K562 (cell line): Measurements from ENCODE around the gene TARBP2. TPM values are rescaled to one million over a fixed set of nuclear protein-coding genes. Genes with fewer than 3 reads are reported as not detected.

ENCODE experiments used
- CBFB ChIP-seq: sonication (generic); formaldehyde crosslinking; IDR thresholded peaks from 2 replicates; pipeline ENCODE4 v1.4.0; 2020; ENCODE audit warnings: mild to moderate bottlenecking, missing genetic modification reagents
- CBX2 ChIP-seq: fragments of 200-600 bp; sonication (generic); IDR thresholded peaks from one replicate; pipeline ENCODE4 v1.6.1; 2012; ENCODE audit warnings: mild to moderate bottlenecking, low read length, inconsistent platforms; ENCODE audit not compliant: insufficient read depth, poor library complexity, severe bottlenecking
- GABPB2 ChIP-seq: fragments of 250-450 bp; sonication (Bioruptor Pico); conservative IDR thresholded peaks from 2 replicates; pipeline ENCODE4 v1.5.1; 2021; ENCODE audit warnings: mild to moderate bottlenecking
- MECOM ChIP-seq: fragments of 250-450 bp; sonication (Bioruptor Pico); IDR thresholded peaks from 2 replicates; pipeline ENCODE4 v1.8.0; 2022; ENCODE audit warnings: inconsistent platforms
- MEF2D ChIP-seq: conservative IDR thresholded peaks from 2 replicates; pipeline ENCODE4 v1.6.1; 2016; ENCODE audit warnings: low read depth, missing genetic modification characterization, missing compliant biosample characterization
- MYNN ChIP-seq, 2 experiments: sonication (generic); formaldehyde crosslinking in 1 of 2; IDR thresholded peaks; 2 replicates each; pipeline versions ENCODE4 v1.5.0 to v1.6.1; 2016 to 2020; ENCODE audit warnings: antibody characterized with exemption in 1 of 2, missing genetic modification reagents in 1 of 2
- NFIX ChIP-seq: fragments of 250-450 bp; sonication (Bioruptor Pico); IDR thresholded peaks from 2 replicates; pipeline ENCODE4 v1.4.0; 2020; ENCODE audit warnings: low read depth, mild to moderate bottlenecking, moderate library complexity
- PCBP2 ChIP-seq: fragments of 200-400 bp; formaldehyde crosslinking; IDR thresholded peaks from 2 replicates; pipeline ENCODE4 v1.6.1; 2018; ENCODE audit warnings: low read length, low read depth, mild to moderate bottlenecking, moderate library complexity; ENCODE audit not compliant: poor library complexity, severe bottlenecking
- POLR2G ChIP-seq: fragments of 200-400 bp; formaldehyde crosslinking; IDR thresholded peaks from 2 replicates; pipeline ENCODE4 v1.6.1; 2017; ENCODE audit warnings: low read depth, mild to moderate bottlenecking, antibody characterized with exemption, low read length, moderate library complexity
- PRPF4 ChIP-seq: fragments of 200-400 bp; formaldehyde crosslinking; IDR thresholded peaks from one replicate; pipeline ENCODE4 v1.6.1; 2017; ENCODE audit warnings: low read length, low read depth, mild to moderate bottlenecking; ENCODE audit not compliant: insufficient read depth, poor library complexity, severe bottlenecking
- RBM15 ChIP-seq: fragments of 200-400 bp; formaldehyde crosslinking; IDR thresholded peaks from 2 replicates; pipeline ENCODE4 v1.6.1; 2018; ENCODE audit warnings: mild to moderate bottlenecking, low read length, moderate library complexity; ENCODE audit not compliant: insufficient read depth
- ZBTB8A ChIP-seq: fragments of 450-650 bp; IDR thresholded peaks from 2 replicates; pipeline ENCODE4 v1.6.1; 2018; ENCODE audit warnings: mild to moderate bottlenecking, moderate library complexity; ENCODE audit not compliant: partially characterized antibody
- ZNF311 ChIP-seq: fragments of 250-450 bp; sonication (Bioruptor Pico); IDR thresholded peaks from 2 replicates; pipeline ENCODE4 v1.4.0; 2020; ENCODE audit warnings: mild to moderate bottlenecking, moderate library complexity
- polyA plus RNA-seq, 8 experiments: library from polyadenylated mRNA; depleted of rRNA in 4 of 8; stranded (reverse) in 5 of 8; unstranded in 3 of 8; fragments of >200 nt; fragmentation: Nextera tagmentation in 2 of 8; fragmentation: Illumina TruSeq in 1 of 8; extraction: Ambion mirVana in 2 of 8; extraction: Trizol in 1 of 8; gene quantifications; 2 replicates each; pipeline versions ENCODE4 v1.2.1 to v1.2.3, GENCODE V29; 2011 to 2014; ENCODE audit warnings: inconsistent platforms in 1 of 8, missing spikeins in 1 of 8
- total RNA-seq, 7 experiments: library from RNA; depleted of rRNA in 6 of 7; stranded (reverse); fragments of >200 nt in 6 of 7; fragmentation: Illumina TruSeq in 2 of 7; extraction: Trizol in 2 of 7; gene quantifications; 2 replicates each; pipeline versions ENCODE4 v1.2.1 to v1.2.3, GENCODE V29; 2011 to 2021; ENCODE audit warnings: low replicate concordance in 1 of 7
- TF ChIP-seq, protein P1 (sequence below): sonication (generic); formaldehyde crosslinking; IDR thresholded peaks from 2 replicates; pipeline ENCODE4 v1.8.0; 2022; ENCODE audit warnings: missing genetic modification reagents, mild to moderate bottlenecking, borderline replicate concordance
- TF ChIP-seq, protein P2 (sequence below): sonication (generic); formaldehyde crosslinking; IDR thresholded peaks from 2 replicates; pipeline ENCODE4 v1.8.1; 2023; ENCODE audit warnings: mild to moderate bottlenecking, missing genetic modification reagents
- TF ChIP-seq, protein P3 (sequence below): fragments of 250-450 bp; sonication (Bioruptor Pico); IDR thresholded peaks from 2 replicates; pipeline ENCODE4 v1.5.0; 2021
- TF ChIP-seq, protein P4 (sequence below), 2 experiments: IDR thresholded peaks in 1 of 2; conservative IDR thresholded peaks in 1 of 2; 2 replicates each; pipeline ENCODE4 v1.6.1; 2016; ENCODE audit warnings: low read depth in 2 of 2, mild to moderate bottlenecking in 1 of 2, missing compliant biosample characterization in 1 of 2, missing genetic modification characterization in 1 of 2, moderate library complexity in 1 of 2

TARBP2 gene
- total and polyA plus RNA-seq, 9 of the 15 experiments (the other 6 are each of a cell fraction or from before 2014, with no cell fraction given) = 5.6 to 69.0 (median 44.6) TPM

DNA sequence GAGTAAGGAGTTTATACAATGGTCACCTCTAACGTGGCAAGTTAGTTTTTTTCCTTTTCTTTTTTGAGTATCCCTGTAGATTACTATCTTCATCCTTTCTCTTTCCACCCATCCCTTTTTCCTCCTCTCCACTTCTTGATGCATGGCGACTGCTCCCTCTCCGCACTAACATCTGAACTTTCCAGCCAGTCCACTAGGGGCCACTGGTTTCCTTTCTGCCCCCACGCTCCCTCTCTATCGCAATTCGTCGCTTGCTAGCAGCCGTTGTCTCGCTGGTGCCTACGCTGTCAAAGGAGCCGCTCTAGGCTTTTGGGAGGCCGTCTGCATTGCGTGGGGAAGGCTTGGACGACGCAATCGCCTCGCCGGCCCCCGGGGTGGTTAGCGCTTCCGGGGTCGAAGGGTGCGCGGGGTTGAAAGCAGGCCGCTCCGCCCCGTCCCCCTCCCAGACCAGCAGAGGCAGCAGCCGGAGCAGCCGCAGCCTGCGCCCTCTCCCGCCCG is 49.4 kb upstream of the TARBP2 start, which contains the start of gene PCBP2 (continued):
- TF ChIP-seq GABPB2 (CRISPR knock-in tag) (no peak), ZNF311 (CRISPR knock-in tag) (no peak), MECOM (CRISPR knock-in tag) (no peak), MEF2D (peak; percentile 54; the same call in 1 of the 2 replicates), CBFB (CRISPR knock-in tag) (no peak), PCBP2 (no peak), PRPF4 (no peak), ZBTB8A (no peak), NFIX (CRISPR knock-in tag) (no peak), POLR2G (peak; percentile 90), CBX2 (no peak), RBM15 (no peak), MYNN (IDR thresholded peaks at IDR 0.05) (peak; percentile 68), MYNN (CRISPR knock-in tag; IDR thresholded peaks at IDR 0.05) (no peak)
- TF ChIP-seq, protein P1, sequence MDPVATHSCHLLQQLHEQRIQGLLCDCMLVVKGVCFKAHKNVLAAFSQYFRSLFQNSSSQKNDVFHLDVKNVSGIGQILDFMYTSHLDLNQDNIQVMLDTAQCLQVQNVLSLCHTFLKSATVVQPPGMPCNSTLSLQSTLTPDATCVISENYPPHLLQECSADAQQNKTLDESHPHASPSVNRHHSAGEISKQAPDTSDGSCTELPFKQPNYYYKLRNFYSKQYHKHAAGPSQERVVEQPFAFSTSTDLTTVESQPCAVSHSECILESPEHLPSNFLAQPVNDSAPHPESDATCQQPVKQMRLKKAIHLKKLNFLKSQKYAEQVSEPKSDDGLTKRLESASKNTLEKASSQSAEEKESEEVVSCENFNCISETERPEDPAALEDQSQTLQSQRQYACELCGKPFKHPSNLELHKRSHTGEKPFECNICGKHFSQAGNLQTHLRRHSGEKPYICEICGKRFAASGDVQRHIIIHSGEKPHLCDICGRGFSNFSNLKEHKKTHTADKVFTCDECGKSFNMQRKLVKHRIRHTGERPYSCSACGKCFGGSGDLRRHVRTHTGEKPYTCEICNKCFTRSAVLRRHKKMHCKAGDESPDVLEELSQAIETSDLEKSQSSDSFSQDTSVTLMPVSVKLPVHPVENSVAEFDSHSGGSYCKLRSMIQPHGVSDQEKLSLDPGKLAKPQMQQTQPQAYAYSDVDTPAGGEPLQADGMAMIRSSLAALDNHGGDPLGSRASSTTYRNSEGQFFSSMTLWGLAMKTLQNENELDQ (CRISPR knock-in tag) = no peak
- TF ChIP-seq, protein P2, sequence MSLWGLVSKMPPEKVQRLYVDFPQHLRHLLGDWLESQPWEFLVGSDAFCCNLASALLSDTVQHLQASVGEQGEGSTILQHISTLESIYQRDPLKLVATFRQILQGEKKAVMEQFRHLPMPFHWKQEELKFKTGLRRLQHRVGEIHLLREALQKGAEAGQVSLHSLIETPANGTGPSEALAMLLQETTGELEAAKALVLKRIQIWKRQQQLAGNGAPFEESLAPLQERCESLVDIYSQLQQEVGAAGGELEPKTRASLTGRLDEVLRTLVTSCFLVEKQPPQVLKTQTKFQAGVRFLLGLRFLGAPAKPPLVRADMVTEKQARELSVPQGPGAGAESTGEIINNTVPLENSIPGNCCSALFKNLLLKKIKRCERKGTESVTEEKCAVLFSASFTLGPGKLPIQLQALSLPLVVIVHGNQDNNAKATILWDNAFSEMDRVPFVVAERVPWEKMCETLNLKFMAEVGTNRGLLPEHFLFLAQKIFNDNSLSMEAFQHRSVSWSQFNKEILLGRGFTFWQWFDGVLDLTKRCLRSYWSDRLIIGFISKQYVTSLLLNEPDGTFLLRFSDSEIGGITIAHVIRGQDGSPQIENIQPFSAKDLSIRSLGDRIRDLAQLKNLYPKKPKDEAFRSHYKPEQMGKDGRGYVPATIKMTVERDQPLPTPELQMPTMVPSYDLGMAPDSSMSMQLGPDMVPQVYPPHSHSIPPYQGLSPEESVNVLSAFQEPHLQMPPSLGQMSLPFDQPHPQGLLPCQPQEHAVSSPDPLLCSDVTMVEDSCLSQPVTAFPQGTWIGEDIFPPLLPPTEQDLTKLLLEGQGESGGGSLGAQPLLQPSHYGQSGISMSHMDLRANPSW (CRISPR knock-in tag) = no peak
- TF ChIP-seq, protein P3, sequence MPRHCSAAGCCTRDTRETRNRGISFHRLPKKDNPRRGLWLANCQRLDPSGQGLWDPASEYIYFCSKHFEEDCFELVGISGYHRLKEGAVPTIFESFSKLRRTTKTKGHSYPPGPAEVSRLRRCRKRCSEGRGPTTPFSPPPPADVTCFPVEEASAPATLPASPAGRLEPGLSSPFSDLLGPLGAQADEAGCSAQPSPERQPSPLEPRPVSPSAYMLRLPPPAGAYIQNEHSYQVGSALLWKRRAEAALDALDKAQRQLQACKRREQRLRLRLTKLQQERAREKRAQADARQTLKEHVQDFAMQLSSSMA = no peak
- TF ChIP-seq, protein P4, sequence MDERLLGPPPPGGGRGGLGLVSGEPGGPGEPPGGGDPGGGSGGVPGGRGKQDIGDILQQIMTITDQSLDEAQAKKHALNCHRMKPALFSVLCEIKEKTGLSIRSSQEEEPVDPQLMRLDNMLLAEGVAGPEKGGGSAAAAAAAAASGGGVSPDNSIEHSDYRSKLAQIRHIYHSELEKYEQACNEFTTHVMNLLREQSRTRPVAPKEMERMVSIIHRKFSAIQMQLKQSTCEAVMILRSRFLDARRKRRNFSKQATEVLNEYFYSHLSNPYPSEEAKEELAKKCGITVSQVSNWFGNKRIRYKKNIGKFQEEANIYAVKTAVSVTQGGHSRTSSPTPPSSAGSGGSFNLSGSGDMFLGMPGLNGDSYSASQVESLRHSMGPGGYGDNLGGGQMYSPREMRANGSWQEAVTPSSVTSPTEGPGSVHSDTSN (CRISPR knock-in tag; IDR thresholded peaks at IDR 0.05; ENCODE audit: low read depth) = no peak
- TF ChIP-seq, protein P4 (tag; conservative IDR thresholded peaks at IDR 0.05; ENCODE audit: low read depth) = no peak
